Measurements from ENCODE around the gene EIF3B. TPM values are rescaled to one million over a fixed set of nuclear protein-coding genes. Genes with fewer than 3 reads are reported as not detected.
"Not testable (repeated sequence)": the region's sequence is repeated elsewhere in the genome, so short reads cannot be mapped to it uniquely, and the experiment has no call there.

Gene EIF3B
- total and polyA plus RNA-seq, 3 donors from 2014 or later: 165 to 263 (median 237) TPM

DNA sequence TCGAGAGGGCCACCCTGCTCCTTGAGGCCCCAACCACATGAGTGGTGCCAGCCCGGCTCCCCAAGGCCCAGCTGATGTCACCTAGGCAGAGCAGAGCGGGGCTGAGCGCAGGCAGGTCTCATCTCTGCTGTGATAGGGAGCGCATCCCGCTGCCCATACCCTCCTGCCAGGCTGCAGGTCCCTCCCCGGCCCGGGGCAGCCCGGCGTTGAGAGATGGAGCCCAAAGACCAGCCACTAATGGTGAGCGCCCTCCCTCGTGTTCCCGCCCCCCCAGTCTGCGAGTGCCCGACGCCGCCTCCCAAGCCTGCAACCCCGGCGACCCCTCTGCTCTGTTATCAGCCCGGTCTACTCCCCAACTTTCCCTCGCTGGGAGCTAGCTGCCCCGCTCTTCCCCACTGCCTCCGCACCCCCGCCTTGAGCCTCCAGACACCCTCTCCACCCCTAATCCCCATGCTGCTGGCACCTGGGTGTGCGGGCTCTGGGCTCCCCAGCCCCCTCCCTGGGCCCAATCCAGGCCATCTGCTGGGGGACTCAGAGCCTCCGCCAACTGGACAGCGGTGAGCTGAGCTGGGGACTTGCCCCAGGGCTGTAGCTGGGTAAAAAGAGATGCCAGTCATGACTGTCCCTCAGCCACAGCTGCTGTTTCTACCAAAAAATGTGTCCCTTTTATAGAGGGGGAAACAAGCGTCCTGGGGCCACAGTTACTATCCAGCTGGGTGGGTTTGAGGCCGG lies 29.1 kb downstream of the EIF3B start:
- Histone ChIP-seq H3K27ac (no peak overlapping the region), H3K27me3 (no peaks in the 10 kb centered on the region), H3K9me3 (no peaks in the 10 kb centered on the region), H3K4me1 (no peaks in the 10 kb centered on the region), H3K36me3 (ENCODE audit: low read depth, missing control alignments) (no peaks in the 10 kb centered on the region), H3K4me3 (no peak overlapping the region)
- no peak for DNase-seq
- intact Hi-C loops (cut with DNase I; ENCODE audit: low total_unique reads): no loop called here
- TF ChIP-seq, protein P1, sequence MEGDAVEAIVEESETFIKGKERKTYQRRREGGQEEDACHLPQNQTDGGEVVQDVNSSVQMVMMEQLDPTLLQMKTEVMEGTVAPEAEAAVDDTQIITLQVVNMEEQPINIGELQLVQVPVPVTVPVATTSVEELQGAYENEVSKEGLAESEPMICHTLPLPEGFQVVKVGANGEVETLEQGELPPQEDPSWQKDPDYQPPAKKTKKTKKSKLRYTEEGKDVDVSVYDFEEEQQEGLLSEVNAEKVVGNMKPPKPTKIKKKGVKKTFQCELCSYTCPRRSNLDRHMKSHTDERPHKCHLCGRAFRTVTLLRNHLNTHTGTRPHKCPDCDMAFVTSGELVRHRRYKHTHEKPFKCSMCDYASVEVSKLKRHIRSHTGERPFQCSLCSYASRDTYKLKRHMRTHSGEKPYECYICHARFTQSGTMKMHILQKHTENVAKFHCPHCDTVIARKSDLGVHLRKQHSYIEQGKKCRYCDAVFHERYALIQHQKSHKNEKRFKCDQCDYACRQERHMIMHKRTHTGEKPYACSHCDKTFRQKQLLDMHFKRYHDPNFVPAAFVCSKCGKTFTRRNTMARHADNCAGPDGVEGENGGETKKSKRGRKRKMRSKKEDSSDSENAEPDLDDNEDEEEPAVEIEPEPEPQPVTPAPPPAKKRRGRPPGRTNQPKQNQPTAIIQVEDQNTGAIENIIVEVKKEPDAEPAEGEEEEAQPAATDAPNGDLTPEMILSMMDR (IDR thresholded peaks at IDR 0.05): no peak
- no peak for TF ChIP-seq POLR2A (IDR thresholded peaks at IDR 0.05)
- WGBS, 2 donors: 77 to 84% methylated on average over 20 to 29 of the region's 29 CpGs

DNA sequence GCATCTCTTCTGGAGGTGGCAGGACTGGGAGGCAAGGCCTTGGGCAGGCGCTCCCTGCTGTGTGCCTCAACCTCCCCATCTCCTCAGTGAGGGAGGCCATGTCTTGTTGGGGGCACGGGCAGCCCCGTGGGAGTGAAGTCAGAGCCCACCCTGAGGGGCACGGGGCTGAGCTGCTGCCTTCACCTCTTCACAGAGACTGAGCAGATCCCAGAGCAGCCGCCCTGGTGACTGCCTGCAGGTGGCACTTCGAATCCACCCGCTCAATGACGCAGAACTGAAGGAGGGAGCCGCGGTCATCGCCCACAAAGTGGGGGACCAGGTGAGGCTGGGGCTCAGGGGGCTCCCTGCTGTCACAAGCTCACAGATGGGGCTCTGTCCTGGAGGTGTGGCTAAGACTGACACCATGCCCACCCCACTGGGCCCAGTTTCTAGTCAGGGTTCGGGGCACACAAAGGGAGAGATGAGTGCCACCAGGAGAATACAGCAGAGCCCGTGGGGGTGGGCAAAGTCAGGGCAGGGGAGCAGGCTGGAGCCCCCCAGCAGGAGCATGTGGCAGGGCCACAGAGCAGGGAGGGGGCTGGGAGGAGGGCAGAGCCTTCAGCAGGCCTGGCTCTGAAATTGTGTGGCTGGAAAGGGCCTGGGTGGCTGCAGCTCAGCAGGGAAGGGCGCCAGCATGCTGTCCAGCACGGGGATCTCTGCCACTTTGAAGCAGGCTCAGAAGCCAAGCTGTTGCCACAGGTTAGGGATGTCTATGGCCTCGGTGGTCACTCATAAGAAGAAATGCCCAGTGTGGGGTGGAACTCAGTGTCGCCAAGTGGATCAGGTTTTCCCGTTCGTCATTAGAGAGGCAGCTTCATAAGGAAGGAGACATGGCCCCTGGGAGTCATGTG lies 30.0 kb downstream of the EIF3B start:
- Histone ChIP-seq H3K36me3 (ENCODE audit: low read depth, missing control alignments) (no peaks in the 10 kb centered on the region), H3K27ac (no peak overlapping the region), H3K4me3 (no peak overlapping the region), H3K4me1 (no peaks in the 10 kb centered on the region), H3K9me3 (no peaks in the 10 kb centered on the region), H3K27me3 (no peaks in the 10 kb centered on the region)
- TF ChIP-seq, protein P1 (IDR thresholded peaks at IDR 0.05): no peak
- DNase-seq: no peak
- 89 to 91% methylated on average over 12 to 19 of the region's 19 CpGs for WGBS, 2 donors
- intact Hi-C loops (cut with DNase I; ENCODE audit: low total_unique reads): no loop called here

DNA sequence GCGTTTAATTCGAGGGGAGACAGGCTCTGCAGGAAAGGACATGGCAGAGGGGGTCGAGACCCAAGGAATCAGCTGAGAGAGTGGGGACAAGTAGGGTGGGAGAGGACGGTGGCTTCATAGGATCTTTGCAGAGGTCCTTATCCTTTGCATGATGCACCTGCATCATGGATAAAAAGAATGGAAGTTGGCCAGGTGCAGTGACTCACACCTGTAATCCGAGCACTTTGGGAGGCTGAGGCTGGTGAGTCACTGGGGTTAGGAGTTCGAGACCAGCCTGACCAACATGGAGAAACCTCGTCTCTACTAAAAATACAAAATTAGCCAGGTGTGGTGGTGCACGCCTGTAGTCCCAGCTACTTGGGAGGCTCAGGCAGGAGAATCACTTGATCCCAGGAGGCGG lies 31.5 kb downstream of the EIF3B start:
- H3K36me3 ChIP-seq (ENCODE audit: low read depth, missing control alignments); DNase-seq; H3K27me3 ChIP-seq; H3K4me3 ChIP-seq; H3K4me1 ChIP-seq; H3K9me3 ChIP-seq; H3K27ac ChIP-seq; intact Hi-C loops (cut with DNase I; ENCODE audit: low total_unique reads): not testable (repeated sequence)
- 89 to 91% methylated on average over 9 of the region's 9 CpGs for WGBS, 2 donors

DNA sequence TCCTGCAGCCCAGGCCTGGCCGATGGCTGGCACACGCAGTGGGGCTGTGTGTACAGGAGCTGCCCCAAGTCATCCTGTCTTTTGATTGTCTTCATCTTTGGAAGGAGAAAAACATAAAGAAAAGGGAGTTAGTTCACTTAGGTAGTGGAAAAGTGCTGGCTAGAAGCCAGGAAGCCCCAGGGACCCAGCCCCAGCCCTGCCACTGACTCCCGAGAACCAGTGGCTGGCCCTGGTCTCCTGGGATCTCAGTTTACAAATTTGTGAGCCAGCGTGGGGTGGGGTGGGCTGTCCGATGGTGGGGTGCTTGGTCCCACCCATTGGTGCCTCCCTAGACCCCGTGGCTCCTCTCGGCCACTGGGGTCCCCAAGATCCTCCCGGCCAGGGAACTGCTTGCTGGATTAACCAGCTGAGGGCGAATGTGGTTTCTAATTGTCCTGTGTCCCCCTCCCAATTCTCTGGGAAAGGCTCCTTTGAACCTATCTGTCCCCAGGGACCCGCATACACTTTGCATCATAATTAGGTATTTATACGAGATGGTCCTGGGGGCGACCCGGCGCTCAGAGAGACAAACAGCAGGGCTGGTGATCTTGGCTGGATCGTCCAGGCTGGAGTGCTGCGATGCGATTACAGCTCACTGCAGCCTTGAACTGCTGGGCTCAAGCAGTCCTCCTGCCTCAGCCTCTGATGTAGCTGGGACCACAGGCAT lies 32.5 kb downstream of the EIF3B start:
- intact Hi-C loops (cut with DNase I; ENCODE audit: low total_unique reads): no loop called here
- no peak overlapping the region for H3K4me3 ChIP-seq
- no peaks in the 10 kb centered on the region for H3K9me3 ChIP-seq
- DNase-seq: no peak
- peaks cover 8% of the 10 kb centered on the region for H3K4me1 ChIP-seq
- 89 to 91% methylated on average over 13 to 17 of the region's 17 CpGs for WGBS, 2 donors
- H3K27me3 ChIP-seq: no peaks in the 10 kb centered on the region
- TF ChIP-seq, protein P1 (IDR thresholded peaks at IDR 0.05): no peak
- no peak for TF ChIP-seq POLR2A (IDR thresholded peaks at IDR 0.05)
- no peaks in the 10 kb centered on the region for H3K36me3 ChIP-seq (ENCODE audit: low read depth, missing control alignments)
- H3K27ac ChIP-seq: no peak overlapping the region

Measured in testis (tissue), 3 donors.